Measurements from ENCODE around the gene CNN3.
A peak's percentile ranks its signal among the peaks of the same experiment; 100 is the strongest.

The CNN3 gene

GRCh38 chr1:94886361-94886760, 40.5 kb downstream of the CNN3 start:
- H3K27ac ChIP-seq (ENCODE audit: low read depth, low read length): no peak overlapping the region
- H3K36me3 ChIP-seq (ENCODE audit: control insufficient read depth, insufficient read depth, low read length): no peaks in the 10 kb centered on the region
- H3K4me1 ChIP-seq (ENCODE audit: control insufficient read depth, insufficient read depth, low read length): peaks cover 57% of the 10 kb centered on the region
- H3K9me3 ChIP-seq (ENCODE audit: control insufficient read depth, insufficient read depth, low read length): no peaks in the 10 kb centered on the region
- no peak overlapping the region for H3K9ac ChIP-seq (ENCODE audit: low read depth, low read length)
- H3K4me3 ChIP-seq (ENCODE audit: low read depth, low read length): no peak overlapping the region
- H3K27me3 ChIP-seq (ENCODE audit: control insufficient read depth, insufficient read depth, low read length): no peaks in the 10 kb centered on the region

DNA sequence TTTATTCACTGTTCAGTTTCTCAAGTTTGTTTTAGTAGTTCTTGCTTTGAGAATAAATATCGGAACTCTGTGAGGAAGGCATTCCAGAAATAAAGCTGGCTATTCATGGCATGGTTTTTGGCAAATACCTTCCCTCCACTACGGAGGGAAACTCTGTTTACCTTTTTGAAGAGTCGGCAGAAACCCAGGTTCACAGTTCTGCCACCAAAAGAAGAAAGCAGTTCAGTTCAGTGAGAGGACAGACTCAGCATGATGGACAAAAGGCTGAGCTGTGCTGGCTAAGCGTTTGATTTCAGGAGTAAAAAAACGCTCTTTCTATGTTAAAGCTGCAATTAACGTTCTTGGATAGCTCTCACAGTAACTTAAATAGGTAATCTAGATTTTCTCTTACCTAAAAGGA, 42.4 kb downstream of the CNN3 start:
- Histone ChIP-seq H3K9me3 (ENCODE audit: control insufficient read depth, insufficient read depth, low read length) (no peaks in the 10 kb centered on the region), H3K4me3 (ENCODE audit: low read depth, low read length) (no peak overlapping the region), H3K27ac (ENCODE audit: low read depth, low read length) (peak overlapping the region; percentile 84), H3K36me3 (ENCODE audit: control insufficient read depth, insufficient read depth, low read length) (no peaks in the 10 kb centered on the region), H3K9ac (ENCODE audit: low read depth, low read length) (peak overlapping the region; percentile 32; the same call in 1 of the 2 replicates), H3K27me3 (ENCODE audit: control insufficient read depth, insufficient read depth, low read length) (no peaks in the 10 kb centered on the region), H3K4me1 (ENCODE audit: control insufficient read depth, insufficient read depth, low read length) (peaks cover 57% of the 10 kb centered on the region)

DNA sequence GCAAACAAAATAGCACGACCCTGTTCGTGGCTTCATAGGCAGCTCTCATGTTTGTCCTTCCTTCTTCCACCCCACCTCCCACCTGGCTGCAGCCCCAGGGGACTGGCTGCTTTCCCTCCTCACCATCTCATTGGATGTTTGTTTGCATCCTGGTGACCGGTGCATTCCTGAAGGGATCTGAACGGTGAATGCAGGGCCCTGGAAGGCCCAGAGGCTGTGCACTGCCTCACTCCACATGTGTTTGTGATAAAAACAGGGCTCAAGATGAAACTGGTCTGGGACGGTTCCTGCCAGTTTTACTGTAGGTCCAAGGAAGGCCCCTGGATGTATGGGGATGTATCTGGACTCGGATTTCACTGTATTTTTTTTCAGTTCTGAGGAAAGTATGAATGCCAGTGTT, 42.8 kb downstream of the CNN3 start:
- H3K27ac ChIP-seq (ENCODE audit: low read depth, low read length): peak overlapping the region; percentile 84
- no peaks in the 10 kb centered on the region for H3K27me3 ChIP-seq (ENCODE audit: control insufficient read depth, insufficient read depth, low read length)
- peaks cover 53% of the 10 kb centered on the region for H3K4me1 ChIP-seq (ENCODE audit: control insufficient read depth, insufficient read depth, low read length)
- no peaks in the 10 kb centered on the region for H3K9me3 ChIP-seq (ENCODE audit: control insufficient read depth, insufficient read depth, low read length)
- H3K9ac ChIP-seq (ENCODE audit: low read depth, low read length): peak overlapping the region; percentile 32; the same call in 1 of the 2 replicates
- no peaks in the 10 kb centered on the region for H3K36me3 ChIP-seq (ENCODE audit: control insufficient read depth, insufficient read depth, low read length)
- H3K4me3 ChIP-seq (ENCODE audit: low read depth, low read length): no peak overlapping the region

DNA sequence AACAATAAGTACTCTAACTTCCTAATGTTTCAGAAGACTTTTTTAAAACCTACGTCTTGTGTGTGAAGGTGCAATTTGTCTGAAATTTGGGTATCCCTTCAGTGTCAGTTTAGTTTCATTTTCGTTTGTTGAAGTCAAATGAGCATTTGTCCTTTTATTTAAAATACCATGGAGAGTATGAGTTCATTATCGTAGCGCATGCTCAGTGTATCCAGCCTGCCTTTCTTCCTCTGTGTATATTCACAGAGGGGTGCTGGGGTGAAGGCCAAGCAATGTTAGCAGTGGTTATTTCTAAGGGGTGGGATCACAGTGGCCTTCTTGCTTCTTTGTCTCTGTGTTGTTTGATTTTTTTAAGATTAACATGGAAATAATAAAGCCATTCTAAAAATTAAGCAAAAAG, 43.2 kb downstream of the CNN3 start:
- Histone ChIP-seq H3K9ac (ENCODE audit: low read depth, low read length) (no peak overlapping the region), H3K27ac (ENCODE audit: low read depth, low read length) (peak overlapping the region; percentile 64), H3K9me3 (ENCODE audit: control insufficient read depth, insufficient read depth, low read length) (no peaks in the 10 kb centered on the region), H3K36me3 (ENCODE audit: control insufficient read depth, insufficient read depth, low read length) (no peaks in the 10 kb centered on the region), H3K4me3 (ENCODE audit: low read depth, low read length) (no peak overlapping the region), H3K27me3 (ENCODE audit: control insufficient read depth, insufficient read depth, low read length) (no peaks in the 10 kb centered on the region), H3K4me1 (ENCODE audit: control insufficient read depth, insufficient read depth, low read length) (peaks cover 49% of the 10 kb centered on the region)

- Histone ChIP-seq H3K36me3 (ENCODE audit: control insufficient read depth, insufficient read depth, low read length) (no peaks in the 10 kb centered on the region), H3K27ac (ENCODE audit: low read depth, low read length) (no peak overlapping the region), H3K9me3 (ENCODE audit: control insufficient read depth, insufficient read depth, low read length) (no peaks in the 10 kb centered on the region)
Observed at GRCh38 chr1:94878329-94878728, 48.6 kb downstream of the CNN3 start.

DNA sequence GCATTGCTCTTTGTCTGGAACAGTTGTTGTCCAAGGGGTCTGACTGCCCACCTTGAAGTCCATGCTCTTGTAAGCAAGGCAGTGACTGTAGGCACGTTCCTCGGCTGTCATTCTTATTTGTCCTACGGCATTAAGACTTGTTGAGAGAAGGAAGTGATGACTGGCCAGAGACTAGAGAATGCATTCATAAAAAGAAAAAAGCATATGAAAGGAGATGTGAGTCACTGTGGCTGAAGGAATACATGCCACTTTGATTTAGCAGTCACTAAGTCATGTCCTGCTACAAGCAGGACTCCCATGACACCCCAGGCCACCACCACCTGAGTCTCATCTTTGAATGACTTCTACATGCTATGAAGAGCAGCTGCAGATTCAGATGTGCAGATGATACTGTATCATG, 50.5 kb downstream of the CNN3 start:
- no peak overlapping the region for H3K4me3 ChIP-seq (ENCODE audit: low read depth, low read length)
- no peaks in the 10 kb centered on the region for H3K9me3 ChIP-seq (ENCODE audit: control insufficient read depth, insufficient read depth, low read length)
- H3K27me3 ChIP-seq (ENCODE audit: control insufficient read depth, insufficient read depth, low read length): no peaks in the 10 kb centered on the region
- H3K9ac ChIP-seq (ENCODE audit: low read depth, low read length): no peak overlapping the region
- H3K36me3 ChIP-seq (ENCODE audit: control insufficient read depth, insufficient read depth, low read length): no peaks in the 10 kb centered on the region
- no peak overlapping the region for H3K27ac ChIP-seq (ENCODE audit: low read depth, low read length)
- no peaks in the 10 kb centered on the region for H3K4me1 ChIP-seq (ENCODE audit: control insufficient read depth, insufficient read depth, low read length)

More at GRCh38 chr1:94878329-94878728, 48.6 kb downstream of the CNN3 start:
- no peak overlapping the region for H3K9ac ChIP-seq (ENCODE audit: low read depth, low read length)
- H3K4me3 ChIP-seq (ENCODE audit: low read depth, low read length): no peak overlapping the region
- H3K4me1 ChIP-seq (ENCODE audit: control insufficient read depth, insufficient read depth, low read length): peaks cover 9% of the 10 kb centered on the region
- no peaks in the 10 kb centered on the region for H3K27me3 ChIP-seq (ENCODE audit: control insufficient read depth, insufficient read depth, low read length)

DNA sequence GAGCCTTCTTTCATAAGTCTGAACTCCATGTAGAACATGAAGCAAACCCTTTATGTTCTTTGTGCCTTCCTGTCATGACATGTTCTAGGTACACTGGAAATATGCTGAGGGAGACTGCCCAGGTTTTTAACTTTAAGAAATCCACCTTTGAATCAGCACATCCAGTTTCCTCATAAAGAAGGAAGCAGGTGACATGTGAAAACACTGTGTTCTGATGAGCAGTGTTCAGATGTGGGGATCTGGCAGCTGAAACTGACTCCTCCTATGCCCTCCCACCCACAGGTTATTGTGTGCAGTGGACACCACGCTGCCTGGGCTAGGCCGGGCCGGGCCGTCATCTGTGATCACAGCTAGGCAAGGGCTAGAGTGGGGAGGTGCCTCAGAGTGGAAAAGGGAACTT, 51.1 kb downstream of the CNN3 start:
- Histone ChIP-seq H3K9me3 (ENCODE audit: control insufficient read depth, insufficient read depth, low read length) (no peaks in the 10 kb centered on the region), H3K27ac (ENCODE audit: low read depth, low read length) (no peak overlapping the region), H3K27me3 (ENCODE audit: control insufficient read depth, insufficient read depth, low read length) (no peaks in the 10 kb centered on the region)

DNA sequence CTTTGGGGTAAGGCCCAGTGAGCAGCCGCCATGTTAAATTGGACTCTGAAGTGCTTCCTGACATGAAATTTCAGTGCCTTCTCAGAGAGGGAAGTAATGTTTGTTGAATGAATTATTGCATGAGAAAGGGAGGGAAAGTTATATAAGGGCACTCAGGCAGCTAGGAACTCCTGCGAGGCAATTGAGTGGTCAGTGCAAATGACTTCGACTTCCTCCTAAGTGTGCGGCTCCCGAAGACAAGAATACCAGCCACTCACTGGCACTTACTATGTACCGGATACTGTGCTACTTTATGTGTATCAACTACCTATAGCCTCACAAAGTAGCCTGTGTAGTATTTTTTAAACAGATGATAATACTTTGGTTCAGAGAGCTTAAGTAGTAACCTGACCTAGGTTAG, 52.5 kb downstream of the CNN3 start:
- peaks cover 2% of the 10 kb centered on the region; the same call in 1 of the 2 replicates for H3K4me1 ChIP-seq (ENCODE audit: control insufficient read depth, insufficient read depth, low read length)
- no peaks in the 10 kb centered on the region for H3K9me3 ChIP-seq (ENCODE audit: control insufficient read depth, insufficient read depth, low read length)
- no peak overlapping the region for H3K4me3 ChIP-seq (ENCODE audit: low read depth, low read length)
- H3K27ac ChIP-seq (ENCODE audit: low read depth, low read length): no peak overlapping the region
- H3K27me3 ChIP-seq (ENCODE audit: control insufficient read depth, insufficient read depth, low read length): no peaks in the 10 kb centered on the region
- H3K36me3 ChIP-seq (ENCODE audit: control insufficient read depth, insufficient read depth, low read length): no peaks in the 10 kb centered on the region
- H3K9ac ChIP-seq (ENCODE audit: low read depth, low read length): no peak overlapping the region

More for the DNA sequence above, 51.1 kb downstream of the CNN3 start:
- Histone ChIP-seq H3K36me3 (ENCODE audit: control insufficient read depth, insufficient read depth, low read length) (no peaks in the 10 kb centered on the region), H3K4me3 (ENCODE audit: low read depth, low read length) (no peak overlapping the region), H3K4me1 (ENCODE audit: control insufficient read depth, insufficient read depth, low read length) (no peaks in the 10 kb centered on the region), H3K9ac (ENCODE audit: low read depth, low read length) (no peak overlapping the region)

DNA sequence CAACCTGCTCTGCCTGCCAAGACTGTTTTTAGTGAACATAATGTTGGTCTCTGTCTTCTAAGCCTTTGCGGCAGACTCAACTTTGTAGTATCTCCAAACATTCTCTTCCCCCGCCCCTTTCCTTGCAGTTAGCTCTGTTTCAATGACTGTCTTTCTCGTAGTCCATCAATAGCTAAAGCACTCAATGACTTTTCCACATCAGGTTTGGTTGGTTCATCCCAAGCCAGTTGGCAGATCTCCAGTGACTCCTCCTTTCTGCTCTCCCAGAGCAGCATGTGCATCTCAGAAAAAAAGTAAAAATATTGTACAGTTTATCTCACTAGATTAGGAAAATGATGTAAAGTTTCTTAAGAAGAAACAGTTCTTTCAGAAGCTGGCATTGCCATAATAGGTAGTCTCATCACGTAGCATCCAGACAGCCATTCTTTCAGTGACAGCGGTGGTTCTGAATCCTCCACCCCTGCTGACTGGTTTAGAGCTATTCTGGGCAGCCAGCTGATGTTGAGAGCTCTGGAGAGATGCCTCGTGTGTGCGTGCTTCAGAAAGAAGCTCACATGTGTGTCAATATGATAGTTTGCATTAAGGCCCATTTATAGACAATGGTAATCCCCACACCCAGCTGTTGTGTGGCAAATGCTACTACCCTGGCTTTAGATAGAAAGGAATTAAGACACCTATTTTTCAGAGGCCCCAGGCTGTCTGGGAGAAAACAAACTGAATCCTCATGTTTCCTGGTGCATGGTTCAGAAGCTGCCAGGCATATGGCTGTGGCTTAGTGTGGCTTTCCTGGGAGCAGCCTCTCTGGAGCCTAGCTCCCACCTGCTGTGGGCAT, 53.2 kb downstream of the CNN3 start:
- H3K9ac ChIP-seq (ENCODE audit: low read depth, low read length): no peak overlapping the region
- no peak overlapping the region for H3K4me3 ChIP-seq (ENCODE audit: low read depth, low read length)
- H3K36me3 ChIP-seq (ENCODE audit: control insufficient read depth, insufficient read depth, low read length): no peaks in the 10 kb centered on the region
- no peaks in the 10 kb centered on the region for H3K9me3 ChIP-seq (ENCODE audit: control insufficient read depth, insufficient read depth, low read length)
- no peak overlapping the region for H3K27ac ChIP-seq (ENCODE audit: low read depth, low read length)
- peaks cover 7% of the 10 kb centered on the region; the same call in 1 of the 2 replicates for H3K4me1 ChIP-seq (ENCODE audit: control insufficient read depth, insufficient read depth, low read length)
- no peaks in the 10 kb centered on the region for H3K27me3 ChIP-seq (ENCODE audit: control insufficient read depth, insufficient read depth, low read length)

DNA sequence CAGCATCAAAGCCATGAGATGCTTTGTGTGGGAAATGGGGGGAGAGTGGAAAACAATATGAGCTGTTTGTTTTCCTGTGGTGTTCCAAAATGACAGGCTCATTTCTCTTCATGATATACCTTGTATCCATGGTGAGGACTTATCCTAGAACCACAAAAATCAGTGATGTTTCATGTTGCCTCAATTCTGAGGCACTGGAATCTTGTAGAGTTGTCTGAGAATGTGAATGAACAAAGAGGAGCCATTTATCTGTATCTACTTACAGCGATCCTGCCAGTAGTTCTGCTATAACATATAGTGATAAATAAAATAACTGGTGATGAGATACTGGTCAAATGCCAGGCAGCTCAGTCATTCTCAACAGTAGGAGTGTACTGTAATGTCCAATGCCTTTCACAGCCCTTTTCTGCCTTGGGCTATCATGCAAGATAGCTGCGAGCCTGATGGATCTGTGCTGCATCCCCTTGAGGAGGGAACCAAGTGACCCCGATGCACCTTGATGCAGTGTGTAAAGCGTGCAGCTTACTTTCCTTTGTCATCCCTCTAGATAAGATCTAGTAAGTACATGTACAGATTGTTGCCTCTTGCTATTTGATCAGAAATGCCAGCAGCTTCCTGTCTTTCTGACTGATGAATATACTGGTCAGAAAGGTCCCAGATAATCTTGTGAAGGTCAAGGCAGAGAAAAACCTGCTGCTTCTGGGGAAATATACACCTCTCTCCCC, 54.0 kb downstream of the CNN3 start:
- no peak overlapping the region for H3K27ac ChIP-seq (ENCODE audit: low read depth, low read length)
- H3K9ac ChIP-seq (ENCODE audit: low read depth, low read length): no peak overlapping the region
- no peaks in the 10 kb centered on the region for H3K9me3 ChIP-seq (ENCODE audit: control insufficient read depth, insufficient read depth, low read length)
- no peak overlapping the region for H3K4me3 ChIP-seq (ENCODE audit: low read depth, low read length)
- H3K4me1 ChIP-seq (ENCODE audit: control insufficient read depth, insufficient read depth, low read length): peaks cover 7% of the 10 kb centered on the region; the same call in 1 of the 2 replicates
- H3K27me3 ChIP-seq (ENCODE audit: control insufficient read depth, insufficient read depth, low read length): no peaks in the 10 kb centered on the region
- H3K36me3 ChIP-seq (ENCODE audit: control insufficient read depth, insufficient read depth, low read length): no peaks in the 10 kb centered on the region

- no peaks in the 10 kb centered on the region for H3K36me3 ChIP-seq (ENCODE audit: control insufficient read depth, insufficient read depth, low read length)
- H3K27ac ChIP-seq (ENCODE audit: low read depth, low read length): no peak overlapping the region
- peaks cover 21% of the 10 kb centered on the region for H3K4me1 ChIP-seq (ENCODE audit: control insufficient read depth, insufficient read depth, low read length)
- H3K9me3 ChIP-seq (ENCODE audit: control insufficient read depth, insufficient read depth, low read length): no peaks in the 10 kb centered on the region
- no peak overlapping the region for H3K4me3 ChIP-seq (ENCODE audit: low read depth, low read length)
- H3K27me3 ChIP-seq (ENCODE audit: control insufficient read depth, insufficient read depth, low read length): no peaks in the 10 kb centered on the region
- H3K9ac ChIP-seq (ENCODE audit: low read depth, low read length): no peak overlapping the region
Observed at GRCh38 chr1:94871031-94871430, 55.9 kb downstream of the CNN3 start.
